ENCODE data around the gene LYPLA2.
"Not testable (repeated sequence)": the region's sequence is repeated elsewhere in the genome, so short reads cannot be mapped to it uniquely, and the experiment has no call there.

LYPLA2 gene

DNA sequence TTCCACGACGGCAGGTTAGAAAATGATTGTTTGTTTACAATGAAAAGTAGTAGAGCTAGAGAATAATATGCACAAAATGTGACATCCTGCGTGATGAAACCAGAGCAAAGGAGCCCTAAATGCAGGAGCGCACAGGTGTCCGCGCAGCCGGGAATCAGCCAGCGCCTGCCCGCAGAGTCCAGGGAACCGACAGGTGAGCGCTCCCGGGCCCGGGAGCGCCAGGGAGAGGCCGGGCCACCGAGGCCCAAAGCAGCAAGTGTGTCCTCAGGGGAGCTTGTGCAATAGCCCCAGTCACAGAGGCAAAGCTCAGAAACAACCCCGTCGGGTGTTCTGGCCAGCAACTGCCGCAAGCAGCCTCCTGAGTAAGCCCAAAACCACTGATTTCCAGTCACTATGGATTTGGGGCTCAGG lies 10.4 kb downstream of the LYPLA2 start:
- DNase-seq = no peak

DNA sequence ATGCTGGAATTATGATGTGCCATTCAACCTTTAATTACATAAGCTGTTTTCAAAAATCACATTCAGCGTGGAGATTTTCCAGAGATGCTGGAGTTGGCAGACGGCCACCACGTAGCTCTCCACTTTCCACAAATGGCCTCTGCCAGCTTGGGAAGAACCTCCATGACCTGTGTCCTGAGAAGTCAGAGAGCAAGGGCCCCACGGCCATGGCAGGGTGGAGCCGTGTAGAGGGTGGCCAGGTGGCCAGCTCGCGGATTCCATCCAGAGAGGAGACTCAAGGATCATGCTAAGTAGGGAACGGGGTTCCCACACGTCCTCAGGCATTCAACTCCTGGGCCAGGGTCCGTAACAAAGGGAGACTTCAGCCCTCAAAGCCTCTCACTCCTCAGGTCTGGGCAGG lies 10.9 kb downstream of the LYPLA2 start:
- DNase-seq = no peak

DNA sequence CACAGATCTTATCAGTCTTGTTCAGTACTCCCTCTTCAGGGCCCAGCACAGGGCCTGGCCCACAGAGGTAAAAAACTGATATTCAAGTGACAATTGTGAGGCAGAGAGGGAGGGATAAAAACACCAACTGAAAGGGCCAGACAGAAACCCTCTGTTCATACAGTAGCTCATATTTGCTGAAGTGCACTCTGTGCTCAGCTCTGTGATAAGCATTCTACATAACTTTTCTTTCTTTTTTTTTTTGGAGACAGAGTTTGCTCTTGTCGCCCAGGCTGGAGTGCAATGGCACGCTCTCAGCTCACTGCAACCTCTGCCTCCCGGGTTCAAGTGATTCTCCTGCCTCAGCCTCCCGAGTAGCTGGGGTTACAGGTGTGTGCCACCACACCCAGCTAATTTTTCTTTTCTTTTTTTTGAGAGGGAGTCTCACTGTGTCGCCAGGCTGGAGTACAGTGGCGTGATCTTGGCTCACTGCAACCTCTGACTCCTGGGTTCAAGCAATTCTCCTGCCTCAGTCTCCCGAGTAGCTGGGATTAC lies 11.9 kb downstream of the LYPLA2 start:
- not testable (repeated sequence) for DNase-seq

- no peak for DNase-seq
These were observed 12.7 kb downstream of the LYPLA2 start for GRCh38 chr1:23803674-23804073.

- no peak for DNase-seq
These were observed 13.4 kb downstream of the LYPLA2 start for GRCh38 chr1:23804183-23804835.

DNA sequence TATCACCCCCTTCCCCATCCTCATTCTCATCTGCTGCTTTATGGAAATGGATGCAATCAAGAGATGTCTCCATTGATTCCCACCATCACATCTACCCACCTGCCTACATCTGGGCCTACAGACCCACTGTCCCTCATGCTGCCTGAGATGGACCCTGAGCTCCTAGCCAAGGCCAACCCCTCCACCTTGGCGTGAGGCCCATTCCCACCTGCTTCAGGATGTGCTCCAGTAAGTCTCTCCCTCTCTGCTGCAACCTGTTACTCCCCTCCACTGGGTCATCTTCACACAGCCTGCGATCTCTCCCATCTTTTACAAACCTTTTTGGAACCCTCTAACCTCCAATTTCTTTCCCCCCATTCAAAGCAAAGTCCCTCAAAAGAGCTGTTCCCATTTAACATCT lies 14.1 kb downstream of the LYPLA2 start:
- no peak for DNase-seq

GRCh38 chr1:23806280-23806679 lies 15.3 kb downstream of the LYPLA2 start:
- DNase-seq = no peak

- DNase-seq = no peak
These were observed 16.5 kb downstream of the LYPLA2 start for GRCh38 chr1:23807453-23807852.

GRCh38 chr1:23809751-23810171 lies 18.8 kb downstream of the LYPLA2 start:
- peak; percentile 73 to 74 for DNase-seq

GRCh38 chr1:23810818-23811540 lies 20.0 kb downstream of the LYPLA2 start:
- peak; percentile 38 to 41 for DNase-seq

DNA sequence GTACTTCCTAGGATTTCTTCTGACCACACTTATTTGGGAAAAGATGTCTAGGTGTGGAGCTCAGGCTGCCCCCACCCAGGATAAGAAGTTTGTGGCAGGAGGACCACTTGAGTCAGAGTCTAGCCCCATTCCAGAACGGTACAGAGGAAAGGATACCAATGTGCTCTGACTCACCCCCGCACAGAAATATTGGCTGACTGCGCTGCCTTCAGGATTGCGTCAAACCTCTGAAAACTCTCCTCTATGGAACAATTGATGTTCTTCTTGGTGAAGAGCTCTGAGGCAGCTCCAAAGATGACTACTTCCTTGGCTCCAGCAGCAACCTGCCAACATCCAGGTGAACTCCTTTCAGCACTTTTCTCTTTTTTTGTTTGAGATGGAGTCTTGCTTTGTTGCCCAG lies 23.1 kb downstream of the LYPLA2 start:
- no peak for DNase-seq

DNA sequence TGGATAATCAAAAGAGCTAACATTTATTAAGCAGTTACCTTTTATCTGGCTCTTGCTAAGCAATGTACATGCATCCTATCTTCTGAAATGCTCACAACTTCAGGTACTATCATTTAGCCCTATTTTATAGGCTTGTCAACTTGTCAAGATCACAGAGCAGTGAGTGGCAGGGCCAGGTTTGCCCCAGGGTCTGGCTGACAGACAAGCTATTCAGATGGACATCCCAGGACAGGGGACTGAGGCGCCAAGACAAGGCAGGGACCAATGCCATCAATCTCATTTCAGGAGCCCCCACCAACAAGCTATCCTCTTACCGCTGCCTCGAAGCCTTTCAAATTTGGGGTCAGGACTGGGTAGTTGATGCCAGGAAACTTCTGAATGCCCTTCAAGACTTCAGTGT lies 25.4 kb downstream of the LYPLA2 start:
- no peak for DNase-seq

- no peak for DNase-seq
These were observed 26.0 kb downstream of the LYPLA2 start for GRCh38 chr1:23816906-23817305.

GRCh38 chr1:23817633-23818032 lies 26.7 kb downstream of the LYPLA2 start:
- DNase-seq = no peak

DNA sequence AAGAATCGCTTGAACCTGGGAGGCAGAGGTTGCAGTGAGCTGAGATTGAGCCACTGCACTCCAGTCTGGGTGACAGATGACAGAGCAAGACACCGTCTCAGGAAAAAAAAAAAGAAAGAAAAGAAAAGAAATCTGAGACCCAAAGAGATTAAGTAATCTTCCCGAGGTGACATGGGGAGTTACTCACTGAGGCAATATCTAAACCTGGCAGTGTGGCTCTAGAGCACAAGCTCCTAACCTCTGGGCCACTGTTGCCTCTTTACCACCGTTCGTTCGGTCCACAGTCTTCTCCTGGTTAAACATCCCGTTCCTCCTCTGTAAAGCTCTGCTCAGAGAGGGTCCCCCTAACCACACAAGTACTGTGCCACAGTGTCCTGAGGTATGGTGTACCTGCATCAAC lies 32.8 kb downstream of the LYPLA2 start:
- no peak for DNase-seq

DNA sequence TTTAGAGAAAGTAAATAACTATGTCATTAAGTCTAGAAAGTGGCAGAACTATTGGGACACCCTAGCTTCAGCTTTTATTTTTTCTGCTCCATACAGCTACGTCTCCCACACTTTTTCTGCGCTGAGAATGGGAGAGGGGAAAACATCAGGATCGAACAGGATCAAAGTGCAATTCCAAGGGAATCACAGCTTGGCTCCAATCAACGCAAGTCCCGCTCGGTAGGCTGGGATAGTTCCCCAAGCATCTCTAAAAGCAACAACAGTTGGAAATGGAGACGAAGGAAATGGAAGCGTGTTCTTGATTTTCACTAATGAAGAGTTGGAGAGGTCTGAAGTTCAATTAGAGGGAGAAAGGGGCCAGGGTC lies 33.7 kb downstream of the LYPLA2 start:
- DNase-seq = no peak

DNA sequence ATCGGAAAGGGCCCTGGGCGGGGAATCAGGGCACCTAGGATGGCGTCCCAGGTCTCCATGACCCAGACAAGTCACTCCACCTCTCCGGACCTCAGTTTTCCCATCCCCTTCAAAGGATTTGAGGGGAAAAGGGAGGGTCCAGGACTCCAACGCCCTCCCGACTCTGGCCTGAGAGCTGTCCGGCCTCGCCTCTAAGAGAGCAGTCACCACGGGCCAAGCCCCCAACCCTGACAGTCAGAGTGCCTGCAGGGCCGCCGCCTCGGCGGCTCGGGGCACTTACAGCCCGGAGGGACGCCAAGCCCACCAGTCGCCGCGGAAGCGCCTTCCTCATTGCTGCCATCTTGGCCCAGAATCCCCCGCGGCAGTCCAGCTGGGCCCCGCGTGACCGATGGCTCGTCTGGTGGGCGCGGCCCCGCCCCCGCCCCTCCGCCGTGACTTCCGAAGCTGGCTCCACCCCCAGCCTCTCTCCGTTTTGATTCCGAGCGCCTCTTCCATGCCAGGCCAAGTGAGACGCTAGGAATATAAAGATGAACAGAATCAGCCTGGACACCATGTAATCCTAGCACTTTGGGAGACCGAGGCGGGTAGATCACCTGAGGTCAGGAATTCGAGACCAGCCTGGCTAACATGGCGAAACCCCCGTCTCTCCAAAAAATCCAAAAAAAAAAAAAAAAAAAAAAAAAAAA lies 34.3 kb downstream of the LYPLA2 start, which contains the start of gene HMGCL:
TSS of gene HMGCL (minus strand) at position 354 of the 686 bp plus-strand sequence. CDS start at position 340, 14 bp downstream.
- DNase-seq = peak; percentile 84 to 87

GRCh38 chr1:23825762-23826522 lies 35.0 kb downstream of the LYPLA2 start:
- no peak for DNase-seq

DNA sequence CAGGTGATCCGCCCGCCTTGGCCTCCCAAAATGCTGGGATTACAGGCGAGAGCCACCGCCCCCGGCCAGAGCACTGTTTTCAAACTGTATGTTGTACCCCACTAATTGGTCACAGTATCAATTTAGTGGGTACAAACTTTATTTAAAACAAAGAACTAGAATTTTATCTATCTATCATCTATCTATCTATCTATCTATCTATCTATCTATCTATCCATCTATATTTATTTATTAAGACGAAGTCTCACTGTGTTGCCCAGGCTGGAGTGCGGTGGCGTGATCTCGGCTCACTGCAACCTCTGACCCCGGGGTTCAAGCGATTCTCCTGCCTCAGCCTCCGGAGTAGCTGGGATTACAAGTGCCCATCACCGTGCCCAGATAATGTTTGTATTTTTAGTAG lies 35.6 kb downstream of the LYPLA2 start:
- DNase-seq = not testable (repeated sequence)

DNA sequence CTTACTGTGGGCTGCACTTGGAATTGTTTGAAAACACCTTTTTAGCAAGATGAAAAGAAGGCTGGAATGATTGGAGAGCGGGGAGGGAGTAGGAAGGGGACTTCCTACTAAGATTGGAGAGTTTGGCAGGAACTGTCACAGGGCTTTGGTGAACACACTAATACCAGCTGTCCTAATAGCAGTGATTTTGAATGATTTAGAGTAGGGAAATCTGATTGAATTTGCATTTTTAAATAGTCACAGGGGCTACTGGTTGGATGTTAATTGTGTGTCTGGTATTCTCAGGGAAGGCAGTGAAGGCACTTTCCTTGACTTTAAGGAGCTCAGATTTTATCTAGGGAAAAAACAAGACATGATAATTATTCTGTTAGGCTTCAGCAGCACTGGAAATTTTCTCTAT lies 36.8 kb downstream of the LYPLA2 start:
- DNase-seq = no peak

- DNase-seq = not testable (repeated sequence)
These were observed 43.2 kb downstream of the LYPLA2 start for GRCh38 chr1:23834156-23834555.

GRCh38 chr1:23836037-23836436 lies 45.1 kb downstream of the LYPLA2 start:
- no peak for DNase-seq

DNA sequence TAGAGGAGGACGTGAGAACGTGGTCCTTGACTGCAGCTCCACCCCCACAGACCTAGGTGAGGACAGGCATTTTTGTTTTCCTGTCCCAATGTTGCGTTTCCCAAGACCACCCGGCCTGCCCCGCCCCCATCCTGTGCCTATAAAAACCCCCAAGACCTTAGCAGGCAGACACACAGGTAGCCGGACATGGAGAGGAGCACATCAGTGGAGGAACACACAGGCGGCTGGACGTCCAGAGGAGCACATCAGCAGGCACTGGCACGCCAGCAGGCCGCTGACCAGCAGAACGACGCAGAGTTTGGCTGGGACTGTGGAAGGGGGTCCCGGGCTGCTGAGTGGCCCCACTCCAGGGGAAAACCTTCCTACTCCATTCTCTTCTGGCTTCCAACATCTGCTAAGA lies 47.0 kb downstream of the LYPLA2 start:
- no peak for DNase-seq

Data from activated CD4-positive, alpha-beta T cell treated with anti-CD3 and anti-CD28 coated beads, Interleukin-2, amount 50 U/mL, for 4 hours (primary cell).